ENCODE results near the gene LHCGR.
A peak's percentile ranks its signal among the peaks of the same experiment; 100 is the strongest.

LHCGR gene

GRCh38 chr2:48781366-48781765 is 25.8 kb upstream of the LHCGR start:
- no peak overlapping the region for H3K4me3 ChIP-seq (ENCODE audit: low read length)
- no peak for TF ChIP-seq CTCF (conservative IDR thresholded peaks at IDR 0.05; ENCODE audit: low read length)
- DNase-seq (ENCODE audit: low read depth), result peak; percentile 28

GRCh38 chr2:48779019-48779716 is 23.6 kb upstream of the LHCGR start:
- H3K4me3 ChIP-seq (ENCODE audit: low read length), result no peak overlapping the region
- no peak for DNase-seq (ENCODE audit: low read depth)
- no peak for TF ChIP-seq CTCF (conservative IDR thresholded peaks at IDR 0.05; ENCODE audit: low read length)

GRCh38 chr2:48774251-48774650 is 18.7 kb upstream of the LHCGR start:
- no peak for DNase-seq (ENCODE audit: low read depth)
- TF ChIP-seq CTCF (conservative IDR thresholded peaks at IDR 0.05; ENCODE audit: low read length), result no peak
- H3K4me3 ChIP-seq (ENCODE audit: low read length), result no peak overlapping the region

GRCh38 chr2:48771241-48772014 is 15.9 kb upstream of the LHCGR start:
- DNase-seq (ENCODE audit: low read depth), result no peak
- no peak overlapping the region for H3K4me3 ChIP-seq (ENCODE audit: low read length)
- no peak for TF ChIP-seq CTCF (conservative IDR thresholded peaks at IDR 0.05; ENCODE audit: low read length)

GRCh38 chr2:48770181-48770580 is 14.7 kb upstream of the LHCGR start:
- no peak for DNase-seq (ENCODE audit: low read depth)
- H3K4me3 ChIP-seq (ENCODE audit: low read length), result no peak overlapping the region
- TF ChIP-seq CTCF (conservative IDR thresholded peaks at IDR 0.05; ENCODE audit: low read length), result no peak

GRCh38 chr2:48768669-48769068 is 13.1 kb upstream of the LHCGR start:
- no peak for DNase-seq (ENCODE audit: low read depth)
- H3K4me3 ChIP-seq (ENCODE audit: low read length), result no peak overlapping the region
- no peak for TF ChIP-seq CTCF (conservative IDR thresholded peaks at IDR 0.05; ENCODE audit: low read length)

GRCh38 chr2:48767330-48767729 is 11.8 kb upstream of the LHCGR start:
- TF ChIP-seq CTCF (conservative IDR thresholded peaks at IDR 0.05; ENCODE audit: low read length), result no peak
- DNase-seq (ENCODE audit: low read depth), result no peak
- H3K4me3 ChIP-seq (ENCODE audit: low read length), result no peak overlapping the region

Data from AG10803 (cell line).